ENCODE data around the gene FHOD3.

Gene FHOD3

GRCh38 chr18:36410346-36410745, 112.8 kb downstream of the FHOD3 start:
- no peak for DNase-seq (ENCODE audit: low read depth)

GRCh38 chr18:36411745-36412168, 114.2 kb downstream of the FHOD3 start:
- DNase-seq (ENCODE audit: low read depth): no peak

GRCh38 chr18:36412778-36413177, 115.3 kb downstream of the FHOD3 start:
- no peak for DNase-seq (ENCODE audit: low read depth)

- no peak for DNase-seq (ENCODE audit: low read depth)
These were observed 117.7 kb downstream of the FHOD3 start for GRCh38 chr18:36415171-36415570.

- DNase-seq (ENCODE audit: low read depth): no peak
These were observed 118.1 kb downstream of the FHOD3 start for GRCh38 chr18:36415625-36416024.

- DNase-seq (ENCODE audit: low read depth): no peak
These were observed 121.8 kb downstream of the FHOD3 start for GRCh38 chr18:36419188-36419899.

GRCh38 chr18:36419900-36420531, 122.5 kb downstream of the FHOD3 start:
- no peak for DNase-seq (ENCODE audit: low read depth)

- DNase-seq (ENCODE audit: low read depth): no peak
These were observed 123.3 kb downstream of the FHOD3 start for GRCh38 chr18:36420826-36421225.

- DNase-seq (ENCODE audit: low read depth): no peak
These were observed 127.2 kb downstream of the FHOD3 start for GRCh38 chr18:36424741-36425142.

- no peak for DNase-seq (ENCODE audit: low read depth)
These were observed 129.9 kb downstream of the FHOD3 start for GRCh38 chr18:36427369-36427768.

- DNase-seq (ENCODE audit: low read depth): no peak
These were observed 130.3 kb downstream of the FHOD3 start for GRCh38 chr18:36427831-36428230.

- DNase-seq (ENCODE audit: low read depth): no peak
These were observed 131.0 kb downstream of the FHOD3 start for GRCh38 chr18:36428431-36429029.

- DNase-seq (ENCODE audit: low read depth): no peak
These were observed 135.5 kb downstream of the FHOD3 start for GRCh38 chr18:36432880-36433555.

- DNase-seq (ENCODE audit: low read depth): no peak
These were observed 138.9 kb downstream of the FHOD3 start for GRCh38 chr18:36436387-36436786.

- DNase-seq (ENCODE audit: low read depth): no peak
These were observed 143.1 kb downstream of the FHOD3 start for GRCh38 chr18:36440614-36441013.

- no peak for DNase-seq (ENCODE audit: low read depth)
These were observed 144.1 kb downstream of the FHOD3 start for GRCh38 chr18:36441426-36442240.

GRCh38 chr18:36442717-36443116, 145.2 kb downstream of the FHOD3 start:
- DNase-seq (ENCODE audit: low read depth): no peak

- no peak for DNase-seq (ENCODE audit: low read depth)
These were observed 148.5 kb downstream of the FHOD3 start for GRCh38 chr18:36446059-36446458.

GRCh38 chr18:36448384-36449290, 151.1 kb downstream of the FHOD3 start:
- DNase-seq (ENCODE audit: low read depth): no peak

GRCh38 chr18:36449451-36449850, 151.9 kb downstream of the FHOD3 start:
- no peak for DNase-seq (ENCODE audit: low read depth)

- DNase-seq (ENCODE audit: low read depth): no peak
These were observed 152.8 kb downstream of the FHOD3 start for GRCh38 chr18:36450264-36450663.

Measured in activated T-cell treated with anti-CD3 and anti-CD28 coated beads for 1 hour (primary cell).